SK-N-SH (cell line): ENCODE data around the gene WSCD1. TPM values are rescaled to one million over a fixed set of nuclear protein-coding genes. Genes with fewer than 3 reads are reported as not detected.

Experiments used
- CTCF ChIA-PET: fragments of 300-600, 350-600 bp; formaldehyde crosslinking; extraction: SDS; loops from one replicate; lab custom pipeline; 2021; lab: Yijun Ruan, JAX
- POLR2A ChIA-PET: fragments of 350-600 bp; sonication (Branson Sonifier 250); formaldehyde crosslinking; extraction: SDS; loops from one replicate; lab custom pipeline; 2020; ENCODE audit warnings: antibody characterized with exemption, inconsistent platforms; lab: Yijun Ruan, JAX
- DNase-seq: peaks from one replicate; pipeline ENCODE4 v3.0.0; 2012
- H2AFZ ChIP-seq: fragments of 200-600 bp; sonication (generic); 2 replicates; pipeline ENCODE4 v1.8.1; 2016; ENCODE audit warnings: antibody characterized with exemption, mild to moderate bottlenecking, low read depth
- H3F3A ChIP-seq: fragments of 200-600 bp; sonication (generic); replicated peaks from 2 replicates; pipeline ENCODE3; 2016; ENCODE audit warnings: antibody characterized with exemption, mild to moderate bottlenecking; ENCODE audit not compliant: insufficient read depth
- H3K27ac ChIP-seq, 2 experiments: fragments of 200-500 bp in 1 of 2; fragments of 200-600 bp in 1 of 2; sonication (Bioruptor generic) in 1 of 2; sonication (generic), shearing (Covaris generic) in 1 of 2; 2 replicates each; pipeline versions ENCODE4 v1.5.1 to v1.6.1; 2014 to 2016; ENCODE audit warnings: low read depth in 2 of 2, inconsistent platforms in 1 of 2, low read length in 1 of 2, mild to moderate bottlenecking in 1 of 2, mixed read lengths in 1 of 2
- H3K27me3 ChIP-seq: fragments of 200-600 bp; sonication (generic), shearing (Covaris generic); 2 replicates; pipeline ENCODE4 v1.6.1; 2016; ENCODE audit warnings: mixed run types; ENCODE audit not compliant: insufficient read depth
- H3K36me3 ChIP-seq, 2 experiments: fragments of 200-500 bp in 1 of 2; fragments of 200-600 bp in 1 of 2; sonication (Bioruptor generic) in 1 of 2; sonication (generic) in 1 of 2; replicated peaks in 1 of 2; 2 replicates each; pipeline versions ENCODE3 to v1.5.1; 2014 to 2016; ENCODE audit warnings: low read length in 1 of 2, mild to moderate bottlenecking in 1 of 2; ENCODE audit not compliant: insufficient read depth in 2 of 2, control insufficient read depth in 1 of 2
- H3K4me1 ChIP-seq, 2 experiments: fragments of 200-500 bp in 1 of 2; fragments of 200-600 bp in 1 of 2; sonication (Bioruptor generic) in 1 of 2; sonication (generic), shearing (Covaris generic) in 1 of 2; 2 replicates each; pipeline versions ENCODE4 v1.5.1 to v1.6.1; 2014 to 2016; ENCODE audit warnings: low read depth in 1 of 2, low read length in 1 of 2, mixed run types in 1 of 2; ENCODE audit not compliant: insufficient read depth in 2 of 2, control insufficient read depth in 1 of 2
- H3K4me2 ChIP-seq: fragments of 200-600 bp; sonication (generic), shearing (Covaris generic); 2 replicates; pipeline ENCODE4 v1.6.1; 2017; ENCODE audit warnings: mixed run types
- H3K4me3 ChIP-seq, 2 experiments: fragments of 200-500 bp in 1 of 2; fragments of 200-600 bp in 1 of 2; sonication (Bioruptor generic) in 1 of 2; sonication (generic), shearing (Covaris generic) in 1 of 2; 2 replicates each; pipeline versions ENCODE4 v1.5.1 to v1.8.1; 2014 to 2016; ENCODE audit warnings: low read depth in 2 of 2, inconsistent platforms in 1 of 2, low read length in 1 of 2, mild to moderate bottlenecking in 1 of 2, mixed read lengths in 1 of 2, moderate library complexity in 1 of 2
- H3K79me2 ChIP-seq: fragments of 200-600 bp; sonication (generic); 2 replicates; pipeline ENCODE4 v1.8.1; 2017; ENCODE audit warnings: mild to moderate bottlenecking; ENCODE audit not compliant: insufficient read depth
- H3K9ac ChIP-seq: fragments of 200-600 bp; sonication (generic); 2 replicates; pipeline ENCODE4 v1.6.1; 2017; ENCODE audit warnings: mixed run types
- H3K9me2 ChIP-seq: fragments of 200-600 bp; sonication (generic); 2 replicates; pipeline ENCODE4 v1.6.1; 2017; ENCODE audit warnings: mixed run types
- H3K9me3 ChIP-seq: fragments of 200-600 bp; sonication (generic); 2 replicates; pipeline ENCODE4 v1.6.1; 2017; ENCODE audit warnings: mixed run types, mild to moderate bottlenecking, moderate library complexity
- H4K20me1 ChIP-seq: fragments of 200-600 bp; sonication (generic); 2 replicates; pipeline ENCODE4 v1.6.1; 2017; ENCODE audit warnings: mild to moderate bottlenecking, mixed run types; ENCODE audit not compliant: insufficient read depth
- EP300 ChIP-seq, 2 experiments: IDR thresholded peaks; 2 replicates each; pipeline versions ENCODE4 v1.4.0 to v1.6.1; 2012; ENCODE audit warnings: borderline replicate concordance in 1 of 2, low read depth in 1 of 2, low read length in 1 of 2
- EZH2phosphoT487 ChIP-seq: fragments of 200-600 bp; sonication (generic); IDR thresholded peaks from 2 replicates; pipeline ENCODE4 v1.6.1; 2017; ENCODE audit warnings: low read depth, mixed run types, mild to moderate bottlenecking, antibody characterized with exemption, moderate library complexity, borderline replicate concordance
- NRF1 ChIP-seq: IDR thresholded peaks from 2 replicates; pipeline ENCODE4 v1.6.1; 2012; ENCODE audit warnings: low read depth, mild to moderate bottlenecking, low read length
- POLR2AphosphoS5 ChIP-seq: IDR thresholded peaks from 2 replicates; pipeline ENCODE4 v1.6.1; 2012; ENCODE audit warnings: low read depth, low read length
- RAD21 ChIP-seq: IDR thresholded peaks from 2 replicates; pipeline ENCODE4 v1.6.1; 2012; ENCODE audit warnings: mild to moderate bottlenecking, low read length
- RFX5 ChIP-seq: IDR thresholded peaks from 2 replicates; pipeline ENCODE4 v1.6.1; 2012; ENCODE audit warnings: mild to moderate bottlenecking, improper control_type of control experiment, low read length
- TAF1 ChIP-seq: IDR thresholded peaks from 2 replicates; pipeline ENCODE4 v1.6.1; 2012; ENCODE audit warnings: low read depth, mild to moderate bottlenecking, low read length, moderate library complexity, borderline replicate concordance
- TCF12 ChIP-seq: IDR thresholded peaks from 2 replicates; pipeline ENCODE4 v1.4.0; 2012
- TEAD4 ChIP-seq: IDR thresholded peaks from 2 replicates; pipeline ENCODE4 v1.4.0; 2012; ENCODE audit warnings: mild to moderate bottlenecking, borderline replicate concordance; ENCODE audit not compliant: insufficient read depth
- WGBS: methylation state at CpG from one replicate; pipeline ENCODE4 v1.1.6; 2017; ENCODE audit warnings: low lambda C conversion rate; 5-methylcytosine and 5-hydroxymethylcytosine counted together
- polyA plus RNA-seq, 3 experiments: library from polyadenylated mRNA; depleted of rRNA; stranded (reverse); fragments of >200 nt; gene quantifications; 2 replicates each; pipeline ENCODE4 v1.2.3, GENCODE V29; 2012
- TF ChIP-seq, protein P1 (sequence below): IDR thresholded peaks from 2 replicates; pipeline ENCODE4 v1.4.0; 2012; ENCODE audit warnings: low read depth, borderline replicate concordance
- TF ChIP-seq, protein P2 (sequence below): IDR thresholded peaks from 2 replicates; pipeline ENCODE4; 2012
- TF ChIP-seq, protein P3 (sequence below): fragments of 200-600 bp; sonication (generic); IDR thresholded peaks from 2 replicates; pipeline ENCODE4 v1.6.1; 2017; ENCODE audit warnings: antibody characterized with exemption, mild to moderate bottlenecking, moderate library complexity

WSCD1 gene
- polyA plus RNA-seq, 1 of the 3 experiments (the other 2 are of a cell fraction): 0.03 TPM

DNA sequence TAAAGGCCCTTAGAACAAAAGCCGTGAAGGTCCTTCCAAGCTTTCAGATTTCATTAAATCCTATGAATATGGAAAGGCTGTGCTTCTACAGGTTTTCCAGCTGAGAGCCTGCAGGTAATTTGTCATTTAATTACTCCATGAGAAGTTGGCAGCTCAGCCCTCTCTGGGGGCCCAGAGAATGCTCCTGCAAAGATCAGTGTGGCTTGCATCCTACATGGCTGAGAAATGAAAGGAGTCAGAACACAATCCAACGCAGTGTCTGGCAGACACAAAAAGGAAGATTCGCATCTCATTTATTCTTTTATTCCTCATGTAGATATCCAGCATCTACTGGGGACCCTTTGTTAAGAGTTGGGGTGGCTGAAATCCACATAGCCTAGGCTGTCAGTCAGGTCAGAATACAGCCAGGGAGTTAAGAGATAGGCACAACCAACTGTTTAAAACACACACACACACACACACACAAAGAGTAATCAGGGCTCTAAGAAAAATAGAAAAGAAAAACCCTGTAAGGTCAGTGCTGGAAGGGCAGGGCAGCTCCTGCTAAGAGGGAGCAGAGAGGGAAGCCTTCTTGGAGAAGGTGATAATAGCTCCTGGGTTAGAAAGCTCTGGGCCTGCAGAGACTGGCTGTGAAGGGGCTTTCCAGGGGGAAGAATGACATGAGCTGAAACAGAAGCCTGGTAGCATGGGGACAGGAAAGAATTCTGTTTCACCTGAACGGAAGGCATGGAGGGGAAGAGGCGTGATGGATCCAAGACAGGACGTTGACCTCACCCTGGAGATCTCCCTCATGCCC is 46.9 kb upstream of the WSCD1 start:
- DNase-seq: no peak
- no peak overlapping the region for H3K4me2 ChIP-seq
- no peaks in the 10 kb centered on the region for H3F3A ChIP-seq
- POLR2A ChIA-PET: no interaction called here
- no peak overlapping the region for H3K4me3 ChIP-seq
- no peaks in the 10 kb centered on the region for H3K9me3 ChIP-seq
- no peaks in the 10 kb centered on the region for H4K20me1 ChIP-seq
- H3K27ac ChIP-seq: no peak overlapping the region
- H3K9ac ChIP-seq: no peak overlapping the region
- H3K9me2 ChIP-seq: no peaks in the 10 kb centered on the region
- TF ChIP-seq, protein P1, sequence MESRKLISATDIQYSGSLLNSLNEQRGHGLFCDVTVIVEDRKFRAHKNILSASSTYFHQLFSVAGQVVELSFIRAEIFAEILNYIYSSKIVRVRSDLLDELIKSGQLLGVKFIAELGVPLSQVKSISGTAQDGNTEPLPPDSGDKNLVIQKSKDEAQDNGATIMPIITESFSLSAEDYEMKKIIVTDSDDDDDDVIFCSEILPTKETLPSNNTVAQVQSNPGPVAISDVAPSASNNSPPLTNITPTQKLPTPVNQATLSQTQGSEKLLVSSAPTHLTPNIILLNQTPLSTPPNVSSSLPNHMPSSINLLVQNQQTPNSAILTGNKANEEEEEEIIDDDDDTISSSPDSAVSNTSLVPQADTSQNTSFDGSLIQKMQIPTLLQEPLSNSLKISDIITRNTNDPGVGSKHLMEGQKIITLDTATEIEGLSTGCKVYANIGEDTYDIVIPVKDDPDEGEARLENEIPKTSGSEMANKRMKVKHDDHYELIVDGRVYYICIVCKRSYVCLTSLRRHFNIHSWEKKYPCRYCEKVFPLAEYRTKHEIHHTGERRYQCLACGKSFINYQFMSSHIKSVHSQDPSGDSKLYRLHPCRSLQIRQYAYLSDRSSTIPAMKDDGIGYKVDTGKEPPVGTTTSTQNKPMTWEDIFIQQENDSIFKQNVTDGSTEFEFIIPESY: no peak
- TF ChIP-seq TEAD4: no peak
- TF ChIP-seq RAD21: no peak
- no peak for TF ChIP-seq EZH2phosphoT487
- no peak for TF ChIP-seq EP300 (IDR thresholded peaks at IDR 0.05; ENCODE audit: borderline replicate concordance in 1 of 2, low read depth in 1 of 2, low read length in 1 of 2)
- TF ChIP-seq POLR2AphosphoS5: no peak
- TF ChIP-seq NRF1: no peak
- TF ChIP-seq, protein P2, sequence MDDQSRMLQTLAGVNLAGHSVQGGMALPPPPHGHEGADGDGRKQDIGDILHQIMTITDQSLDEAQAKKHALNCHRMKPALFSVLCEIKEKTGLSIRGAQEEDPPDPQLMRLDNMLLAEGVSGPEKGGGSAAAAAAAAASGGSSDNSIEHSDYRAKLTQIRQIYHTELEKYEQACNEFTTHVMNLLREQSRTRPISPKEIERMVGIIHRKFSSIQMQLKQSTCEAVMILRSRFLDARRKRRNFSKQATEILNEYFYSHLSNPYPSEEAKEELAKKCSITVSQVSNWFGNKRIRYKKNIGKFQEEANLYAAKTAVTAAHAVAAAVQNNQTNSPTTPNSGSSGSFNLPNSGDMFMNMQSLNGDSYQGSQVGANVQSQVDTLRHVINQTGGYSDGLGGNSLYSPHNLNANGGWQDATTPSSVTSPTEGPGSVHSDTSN: no peak
- TF ChIP-seq, protein P3, sequence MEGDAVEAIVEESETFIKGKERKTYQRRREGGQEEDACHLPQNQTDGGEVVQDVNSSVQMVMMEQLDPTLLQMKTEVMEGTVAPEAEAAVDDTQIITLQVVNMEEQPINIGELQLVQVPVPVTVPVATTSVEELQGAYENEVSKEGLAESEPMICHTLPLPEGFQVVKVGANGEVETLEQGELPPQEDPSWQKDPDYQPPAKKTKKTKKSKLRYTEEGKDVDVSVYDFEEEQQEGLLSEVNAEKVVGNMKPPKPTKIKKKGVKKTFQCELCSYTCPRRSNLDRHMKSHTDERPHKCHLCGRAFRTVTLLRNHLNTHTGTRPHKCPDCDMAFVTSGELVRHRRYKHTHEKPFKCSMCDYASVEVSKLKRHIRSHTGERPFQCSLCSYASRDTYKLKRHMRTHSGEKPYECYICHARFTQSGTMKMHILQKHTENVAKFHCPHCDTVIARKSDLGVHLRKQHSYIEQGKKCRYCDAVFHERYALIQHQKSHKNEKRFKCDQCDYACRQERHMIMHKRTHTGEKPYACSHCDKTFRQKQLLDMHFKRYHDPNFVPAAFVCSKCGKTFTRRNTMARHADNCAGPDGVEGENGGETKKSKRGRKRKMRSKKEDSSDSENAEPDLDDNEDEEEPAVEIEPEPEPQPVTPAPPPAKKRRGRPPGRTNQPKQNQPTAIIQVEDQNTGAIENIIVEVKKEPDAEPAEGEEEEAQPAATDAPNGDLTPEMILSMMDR: no peak
- H3K36me3 ChIP-seq: no peaks in the 10 kb centered on the region
- peaks cover 24% of the 10 kb centered on the region; the same call in 1 of the 2 replicates for H3K27me3 ChIP-seq
- H2AFZ ChIP-seq: no peak overlapping the region
- no peaks in the 10 kb centered on the region for H3K79me2 ChIP-seq
- WGBS: 2% methylated on average over 6 of the region's 6 CpGs
- CTCF ChIA-PET: interaction anchor here (0.7 to 1.6 kb wide), 2 partner anchors 13 to 46 kb away, joined by 3 to 4 read pairs; no protein-coding TSS in a partner anchor
- no peaks in the 10 kb centered on the region for H3K4me1 ChIP-seq

DNA sequence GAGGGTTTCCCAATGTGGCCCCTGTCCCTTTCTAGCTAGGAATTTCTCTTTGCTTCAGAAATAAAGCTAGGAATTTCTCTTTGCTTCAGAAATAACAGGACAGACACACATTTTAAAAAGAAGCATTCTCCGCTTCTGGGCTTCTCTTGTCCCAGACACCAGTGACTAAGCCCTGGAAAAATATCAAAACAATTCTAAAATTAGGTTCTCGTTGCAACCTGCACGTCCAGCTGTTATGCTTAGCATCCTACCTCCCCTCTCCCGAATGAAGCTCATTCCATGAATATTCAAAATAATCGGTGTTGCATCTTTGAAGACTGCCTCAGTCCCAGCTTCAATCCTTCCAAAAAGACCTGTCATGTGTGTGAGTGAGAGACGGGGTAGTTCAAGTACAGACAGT is 45.6 kb upstream of the WSCD1 start:
- peaks cover 27% of the 10 kb centered on the region; the same call in 1 of the 2 replicates for H3K27me3 ChIP-seq
- H3K27ac ChIP-seq: no peak overlapping the region
- no peak overlapping the region for H2AFZ ChIP-seq
- H3K9ac ChIP-seq: no peak overlapping the region
- no peaks in the 10 kb centered on the region for H3F3A ChIP-seq
- WGBS: 4% methylated on average over 6 of the region's 6 CpGs
- TF ChIP-seq POLR2AphosphoS5: no peak
- TF ChIP-seq TEAD4: no peak
- no peak for TF ChIP-seq RAD21
- no peak for TF ChIP-seq TCF12
- TF ChIP-seq RFX5: no peak
- no peak for TF ChIP-seq TAF1
- H4K20me1 ChIP-seq: no peaks in the 10 kb centered on the region
- no peaks in the 10 kb centered on the region for H3K9me2 ChIP-seq
- no peak overlapping the region for H3K4me3 ChIP-seq
- H3K9me3 ChIP-seq: no peaks in the 10 kb centered on the region
- H3K36me3 ChIP-seq: no peaks in the 10 kb centered on the region
- no peaks in the 10 kb centered on the region for H3K4me1 ChIP-seq
- DNase-seq: no peak
- ChIA-PET POLR2A (no interaction called here), CTCF (interaction anchor here (0.8 kb wide), 1 partner anchor 44 kb away, joined by 4 read pairs; no protein-coding TSS in a partner anchor)
- H3K4me2 ChIP-seq: no peak overlapping the region
- no peaks in the 10 kb centered on the region for H3K79me2 ChIP-seq
